Caco-2 (cell line): Measurements from ENCODE around the gene ZC2HC1C. TPM values are rescaled to one million over a fixed set of nuclear protein-coding genes. Genes with fewer than 3 reads are reported as not detected.

Source experiments
- BruUV-seq: library from RNA; stranded (reverse); fragments of 400-500 nt; replicated peaks from 2 replicates; lab custom pipeline; 2021; lab: Mats Ljungman, UMichigan
- CTCF ChIA-PET: fragments of 300-600 bp; sonication (Branson Sonifier 250); formaldehyde crosslinking; loops from one replicate; lab custom pipeline; 2022; ENCODE audit warnings: antibody characterized with exemption; lab: Charles Lee
- POLR2A ChIA-PET: fragments of 300-600 bp; sonication (Branson Sonifier 250); formaldehyde crosslinking; loops from one replicate; lab custom pipeline; 2022; ENCODE audit warnings: antibody characterized with exemption; lab: Charles Lee
- DNase-seq, 2 experiments: peaks; one replicate each; pipeline versions ENCODE4 v3.0.0 to v3.0.0-alpha.2; 2020 to 2022
- H3K27me3 ChIP-seq: replicated peaks from 2 replicates; pipeline ENCODE4 v1.6.0; 2011; ENCODE audit warnings: low read length; ENCODE audit not compliant: control insufficient read depth, insufficient read depth
- H3K36me3 ChIP-seq: 2 replicates; pipeline ENCODE4 v1.5.1; 2011; ENCODE audit warnings: low read length; ENCODE audit not compliant: control insufficient read depth, insufficient read depth
- H3K4me1 ChIP-seq: fragments of 250-450 bp; sonication (Bioruptor Pico); 2 replicates; pipeline ENCODE4 v1.5.1; 2020; ENCODE audit warnings: mild to moderate bottlenecking
- H3K4me3 ChIP-seq: 2 replicates; pipeline ENCODE4 v1.5.1; 2011; ENCODE audit warnings: low read depth, mild to moderate bottlenecking, control low read depth, low read length
- H3K9me3 ChIP-seq: fragments of 250-450 bp; sonication (Bioruptor Pico); 2 replicates; pipeline ENCODE4 v1.5.1; 2020; ENCODE audit warnings: mild to moderate bottlenecking, moderate library complexity
- H3K27ac Mint-ChIP-seq: one replicate; pipeline ENCODE4 v1.8.0; 2022; ENCODE audit warnings: mixed read lengths; ENCODE audit not compliant: unreplicated experiment
- H3K27me3 Mint-ChIP-seq: one replicate; pipeline ENCODE4 v1.8.0; 2022; ENCODE audit warnings: mixed read lengths; ENCODE audit not compliant: insufficient read depth, unreplicated experiment
- H3K36me3 Mint-ChIP-seq: one replicate; pipeline ENCODE4 v1.8.0; 2022; ENCODE audit warnings: mild to moderate bottlenecking, mixed read lengths; ENCODE audit not compliant: insufficient read depth, unreplicated experiment
- H3K4me1 Mint-ChIP-seq: one replicate; pipeline ENCODE4 v1.8.0; 2022; ENCODE audit warnings: low read depth, mixed read lengths; ENCODE audit not compliant: unreplicated experiment
- H3K4me3 Mint-ChIP-seq: one replicate; pipeline ENCODE4 v1.8.0; 2022; ENCODE audit warnings: mild to moderate bottlenecking, moderate library complexity, mixed read lengths; ENCODE audit not compliant: unreplicated experiment
- H3K9me3 Mint-ChIP-seq: one replicate; pipeline ENCODE4 v1.8.0; 2022; ENCODE audit warnings: mixed read lengths; ENCODE audit not compliant: unreplicated experiment
- intact Hi-C: fragments of 100-400 bp; cut with micrococcal nuclease; formaldehyde crosslinking; loops from one replicate; pipeline ENCODE4 v1.10.0; 2022; ENCODE audit not compliant: unreplicated experiment
- total RNA-seq: library from RNA; stranded (reverse); gene quantifications from 2 replicates; pipeline ENCODE4 v1.2.3, GENCODE V29; 2022
- TF ChIP-seq, protein P1 (sequence below), 2 experiments: fragments of 200-600 bp in 1 of 2; IDR thresholded peaks; 1 replicate in 1 of 2; 2 replicates in 1 of 2; pipeline versions ENCODE4 v1.5.1 to v1.8.0; 2011 to 2022; ENCODE audit warnings: antibody characterized with exemption in 1 of 2, control low read depth in 1 of 2, inconsistent platforms in 1 of 2, low read depth in 1 of 2, low read length in 1 of 2, mild to moderate bottlenecking in 1 of 2, moderate library complexity in 1 of 2; ENCODE audit not compliant: insufficient read depth in 1 of 2, severe bottlenecking in 1 of 2, unreplicated experiment in 1 of 2

Gene ZC2HC1C
- total RNA-seq, 1 experiment from 2014 or later, result 2.5 TPM

DNA sequence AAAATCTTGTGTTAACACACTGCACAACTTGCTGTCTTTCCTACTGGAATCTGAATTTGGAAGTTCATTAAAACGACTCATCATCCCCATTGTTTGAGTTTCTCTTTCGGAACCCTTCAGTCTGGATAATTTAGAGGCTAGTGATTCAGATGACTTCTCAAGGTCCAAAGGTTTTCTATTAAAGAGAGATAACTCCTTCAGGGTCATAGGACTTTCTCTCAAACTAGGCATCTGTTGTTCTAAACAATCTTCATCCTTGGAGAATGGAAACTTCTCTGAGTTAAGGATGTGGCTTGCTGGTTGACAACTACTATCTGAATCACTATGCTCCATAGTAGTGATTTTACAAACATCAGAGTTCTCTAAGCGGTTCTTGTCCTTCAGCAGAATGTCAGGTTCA, 22.5 kb upstream of the ZC2HC1C start:
- ChIA-PET POLR2A (no interaction called here), CTCF (no interaction called here)
- Mint-ChIP-seq H3K9me3 (no peaks in the 10 kb centered on the region), H3K4me3 (no peak overlapping the region), H3K27ac (no peak overlapping the region), H3K4me1 (peaks cover 11% of the 10 kb centered on the region), H3K36me3 (peaks cover 28% of the 10 kb centered on the region), H3K27me3 (no peaks in the 10 kb centered on the region)
- DNase-seq, result no peak
- TF ChIP-seq, protein P1, sequence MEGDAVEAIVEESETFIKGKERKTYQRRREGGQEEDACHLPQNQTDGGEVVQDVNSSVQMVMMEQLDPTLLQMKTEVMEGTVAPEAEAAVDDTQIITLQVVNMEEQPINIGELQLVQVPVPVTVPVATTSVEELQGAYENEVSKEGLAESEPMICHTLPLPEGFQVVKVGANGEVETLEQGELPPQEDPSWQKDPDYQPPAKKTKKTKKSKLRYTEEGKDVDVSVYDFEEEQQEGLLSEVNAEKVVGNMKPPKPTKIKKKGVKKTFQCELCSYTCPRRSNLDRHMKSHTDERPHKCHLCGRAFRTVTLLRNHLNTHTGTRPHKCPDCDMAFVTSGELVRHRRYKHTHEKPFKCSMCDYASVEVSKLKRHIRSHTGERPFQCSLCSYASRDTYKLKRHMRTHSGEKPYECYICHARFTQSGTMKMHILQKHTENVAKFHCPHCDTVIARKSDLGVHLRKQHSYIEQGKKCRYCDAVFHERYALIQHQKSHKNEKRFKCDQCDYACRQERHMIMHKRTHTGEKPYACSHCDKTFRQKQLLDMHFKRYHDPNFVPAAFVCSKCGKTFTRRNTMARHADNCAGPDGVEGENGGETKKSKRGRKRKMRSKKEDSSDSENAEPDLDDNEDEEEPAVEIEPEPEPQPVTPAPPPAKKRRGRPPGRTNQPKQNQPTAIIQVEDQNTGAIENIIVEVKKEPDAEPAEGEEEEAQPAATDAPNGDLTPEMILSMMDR (IDR thresholded peaks at IDR 0.05; ENCODE audit: insufficient read depth in 1 of 2, low read depth in 1 of 2, low read length in 1 of 2, severe bottlenecking in 1 of 2, unreplicated experiment in 1 of 2), result no peak
- H3K4me3 ChIP-seq, result no peak overlapping the region
- H3K36me3 ChIP-seq, result no peaks in the 10 kb centered on the region
- peaks cover 19% of the 10 kb centered on the region for H3K4me1 ChIP-seq
- no TSS peak for BruUV-seq
- no peaks in the 10 kb centered on the region for H3K9me3 ChIP-seq
- intact Hi-C loops, result no loop called here
- H3K27me3 ChIP-seq, result no peaks in the 10 kb centered on the region

DNA sequence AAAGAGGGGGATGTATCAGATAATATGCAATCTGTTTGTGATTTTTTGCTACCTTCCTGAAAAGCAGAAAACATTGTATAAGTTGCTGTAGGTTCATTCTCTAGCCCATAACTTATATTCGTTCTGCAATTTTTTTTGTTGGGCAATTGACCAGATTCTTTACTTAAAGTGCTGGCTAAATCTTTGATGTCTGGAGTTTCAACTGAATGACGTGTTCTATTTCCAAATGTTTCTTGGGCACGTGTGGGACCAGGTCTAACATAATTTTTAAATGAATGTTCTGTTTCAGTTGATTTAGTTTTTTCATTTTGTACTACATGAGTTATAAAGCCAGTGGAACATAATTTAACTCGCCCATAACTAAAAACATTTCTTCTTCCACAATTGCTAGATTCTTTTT, 21.9 kb upstream of the ZC2HC1C start:
- intact Hi-C loops, result no loop called here
- H3K4me3 ChIP-seq, result no peak overlapping the region
- TF ChIP-seq, protein P1 (IDR thresholded peaks at IDR 0.05; ENCODE audit: insufficient read depth in 1 of 2, low read depth in 1 of 2, low read length in 1 of 2, severe bottlenecking in 1 of 2, unreplicated experiment in 1 of 2), result no peak
- H3K4me1 ChIP-seq, result peaks cover 13% of the 10 kb centered on the region
- H3K4me1 Mint-ChIP-seq, result peaks cover 5% of the 10 kb centered on the region
- no peaks in the 10 kb centered on the region for H3K9me3 ChIP-seq
- no peaks in the 10 kb centered on the region for H3K27me3 Mint-ChIP-seq
- POLR2A ChIA-PET, result no interaction called here
- CTCF ChIA-PET, result no interaction called here
- no peak overlapping the region for H3K27ac Mint-ChIP-seq
- H3K36me3 Mint-ChIP-seq, result peaks cover 28% of the 10 kb centered on the region
- no TSS peak for BruUV-seq
- no peak overlapping the region for H3K4me3 Mint-ChIP-seq
- H3K9me3 Mint-ChIP-seq, result no peaks in the 10 kb centered on the region
- H3K27me3 ChIP-seq, result no peaks in the 10 kb centered on the region
- no peaks in the 10 kb centered on the region for H3K36me3 ChIP-seq
- no peak for DNase-seq

DNA sequence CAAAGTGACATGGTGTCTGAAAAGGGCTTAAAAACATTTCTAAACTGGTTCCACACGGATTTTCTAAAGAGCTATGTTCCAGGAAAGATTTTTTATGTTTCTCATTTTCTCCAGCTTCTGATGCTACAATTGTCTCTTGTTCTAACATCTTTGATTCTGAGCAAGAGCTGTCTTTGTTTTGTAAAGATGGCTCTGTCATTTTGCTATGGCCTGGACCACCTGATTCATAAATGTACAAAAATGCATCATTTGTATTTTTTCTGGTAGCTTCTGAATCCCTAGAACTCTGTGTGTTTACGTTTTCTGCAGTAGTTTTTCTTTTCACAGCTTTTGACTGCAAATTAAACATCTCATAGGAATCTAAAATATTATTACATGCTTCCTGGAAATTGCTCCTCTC, 21.3 kb upstream of the ZC2HC1C start:
- peaks cover 10% of the 10 kb centered on the region for H3K4me1 ChIP-seq
- H3K9me3 ChIP-seq, result no peaks in the 10 kb centered on the region
- Mint-ChIP-seq H3K27me3 (no peaks in the 10 kb centered on the region), H3K4me1 (peaks cover 5% of the 10 kb centered on the region), H3K36me3 (peaks cover 28% of the 10 kb centered on the region), H3K27ac (no peak overlapping the region), H3K9me3 (no peaks in the 10 kb centered on the region), H3K4me3 (no peak overlapping the region)
- DNase-seq, result no peak
- no TSS peak for BruUV-seq
- ChIA-PET CTCF (no interaction called here), POLR2A (no interaction called here)
- H3K36me3 ChIP-seq, result no peaks in the 10 kb centered on the region
- TF ChIP-seq, protein P1 (IDR thresholded peaks at IDR 0.05; ENCODE audit: insufficient read depth in 1 of 2, low read depth in 1 of 2, low read length in 1 of 2, severe bottlenecking in 1 of 2, unreplicated experiment in 1 of 2), result no peak
- no peak overlapping the region for H3K4me3 ChIP-seq
- no peaks in the 10 kb centered on the region for H3K27me3 ChIP-seq
- intact Hi-C loops, result no loop called here
